ENCODE measurements around the gene MEIS2.

The MEIS2 gene

GRCh38 chr15:36932070-36932469, 168.3 kb downstream of the MEIS2 start:
- no peak overlapping the region for H3K4me3 ChIP-seq (ENCODE audit: low read depth, low read length)
- H3K36me3 ChIP-seq (ENCODE audit: insufficient read depth, low read length), result peaks cover 7% of the 10 kb centered on the region; the same call in 1 of the 2 replicates
- H3K79me2 ChIP-seq (ENCODE audit: control insufficient read depth, insufficient read depth, low read length, unreplicated experiment), result no peaks in the 10 kb centered on the region
- no peaks in the 10 kb centered on the region for H3K27me3 ChIP-seq (ENCODE audit: insufficient read depth, low read length)
- no peak overlapping the region for H2AFZ ChIP-seq (ENCODE audit: low read length, unreplicated experiment)
- no peak overlapping the region for H3K27ac ChIP-seq (ENCODE audit: low read depth, low read length)
- H3K4me1 ChIP-seq (ENCODE audit: control insufficient read depth, insufficient read depth, low read length, unreplicated experiment), result no peaks in the 10 kb centered on the region

GRCh38 chr15:36931434-36931833, 168.9 kb downstream of the MEIS2 start:
- Histone ChIP-seq H3K4me1 (ENCODE audit: control insufficient read depth, insufficient read depth, low read length, unreplicated experiment) (no peaks in the 10 kb centered on the region), H3K27me3 (ENCODE audit: insufficient read depth, low read length) (no peaks in the 10 kb centered on the region), H2AFZ (ENCODE audit: low read length, unreplicated experiment) (no peak overlapping the region), H3K36me3 (ENCODE audit: insufficient read depth, low read length) (peaks cover 7% of the 10 kb centered on the region; the same call in 1 of the 2 replicates), H3K79me2 (ENCODE audit: control insufficient read depth, insufficient read depth, low read length, unreplicated experiment) (no peaks in the 10 kb centered on the region), H3K27ac (ENCODE audit: low read depth, low read length) (no peak overlapping the region), H3K4me3 (ENCODE audit: low read depth, low read length) (no peak overlapping the region)

- Histone ChIP-seq H3K4me1 (ENCODE audit: control insufficient read depth, insufficient read depth, low read length, unreplicated experiment) (no peaks in the 10 kb centered on the region), H2AFZ (ENCODE audit: low read length, unreplicated experiment) (no peak overlapping the region), H3K4me3 (ENCODE audit: low read depth, low read length) (no peak overlapping the region), H3K79me2 (ENCODE audit: control insufficient read depth, insufficient read depth, low read length, unreplicated experiment) (no peaks in the 10 kb centered on the region), H3K27me3 (ENCODE audit: insufficient read depth, low read length) (no peaks in the 10 kb centered on the region), H3K36me3 (ENCODE audit: insufficient read depth, low read length) (peaks cover 7% of the 10 kb centered on the region; the same call in 1 of the 2 replicates), H3K27ac (ENCODE audit: low read depth, low read length) (no peak overlapping the region)
Measured at GRCh38 chr15:36926427-36926825, 173.9 kb downstream of the MEIS2 start.

- Histone ChIP-seq H3K27ac (ENCODE audit: low read depth, low read length) (no peak overlapping the region), H3K4me3 (ENCODE audit: low read depth, low read length) (no peak overlapping the region), H3K36me3 (ENCODE audit: insufficient read depth, low read length) (peaks cover 7% of the 10 kb centered on the region; the same call in 1 of the 2 replicates), H2AFZ (ENCODE audit: low read length, unreplicated experiment) (no peak overlapping the region), H3K4me1 (ENCODE audit: control insufficient read depth, insufficient read depth, low read length, unreplicated experiment) (no peaks in the 10 kb centered on the region), H3K79me2 (ENCODE audit: control insufficient read depth, insufficient read depth, low read length, unreplicated experiment) (no peaks in the 10 kb centered on the region), H3K27me3 (ENCODE audit: insufficient read depth, low read length) (no peaks in the 10 kb centered on the region)
Measured at GRCh38 chr15:36925653-36926426, 174.5 kb downstream of the MEIS2 start.

- no peaks in the 10 kb centered on the region for H3K79me2 ChIP-seq (ENCODE audit: control insufficient read depth, insufficient read depth, low read length, unreplicated experiment)
- H3K27me3 ChIP-seq (ENCODE audit: insufficient read depth, low read length), result no peaks in the 10 kb centered on the region
- no peak overlapping the region for H3K27ac ChIP-seq (ENCODE audit: low read depth, low read length)
- H3K36me3 ChIP-seq (ENCODE audit: insufficient read depth, low read length), result peaks cover 7% of the 10 kb centered on the region; the same call in 1 of the 2 replicates
- no peak overlapping the region for H3K4me3 ChIP-seq (ENCODE audit: low read depth, low read length)
- no peaks in the 10 kb centered on the region for H3K4me1 ChIP-seq (ENCODE audit: control insufficient read depth, insufficient read depth, low read length, unreplicated experiment)
- no peak overlapping the region for H2AFZ ChIP-seq (ENCODE audit: low read length, unreplicated experiment)
Measured at GRCh38 chr15:36925049-36925448, 175.3 kb downstream of the MEIS2 start.

GRCh38 chr15:36924034-36924433, 176.3 kb downstream of the MEIS2 start:
- no peaks in the 10 kb centered on the region for H3K79me2 ChIP-seq (ENCODE audit: control insufficient read depth, insufficient read depth, low read length, unreplicated experiment)
- 0 out of 2 replicates have a peak, but pooled peaks cover 2% of the 10 kb centered on the region for H3K36me3 ChIP-seq (ENCODE audit: insufficient read depth, low read length)
- no peak overlapping the region for H3K27ac ChIP-seq (ENCODE audit: low read depth, low read length)
- H3K27me3 ChIP-seq (ENCODE audit: insufficient read depth, low read length), result no peaks in the 10 kb centered on the region
- no peaks in the 10 kb centered on the region for H3K4me1 ChIP-seq (ENCODE audit: control insufficient read depth, insufficient read depth, low read length, unreplicated experiment)
- no peak overlapping the region for H2AFZ ChIP-seq (ENCODE audit: low read length, unreplicated experiment)
- no peak overlapping the region for H3K4me3 ChIP-seq (ENCODE audit: low read depth, low read length)

- Histone ChIP-seq H3K79me2 (ENCODE audit: control insufficient read depth, insufficient read depth, low read length, unreplicated experiment) (no peaks in the 10 kb centered on the region), H3K4me1 (ENCODE audit: control insufficient read depth, insufficient read depth, low read length, unreplicated experiment) (no peaks in the 10 kb centered on the region), H2AFZ (ENCODE audit: low read length, unreplicated experiment) (no peak overlapping the region), H3K27me3 (ENCODE audit: insufficient read depth, low read length) (no peaks in the 10 kb centered on the region), H3K36me3 (ENCODE audit: insufficient read depth, low read length) (no peaks in the 10 kb centered on the region), H3K4me3 (ENCODE audit: low read depth, low read length) (no peak overlapping the region), H3K27ac (ENCODE audit: low read depth, low read length) (no peak overlapping the region)
Measured at GRCh38 chr15:36921484-36922091, 178.8 kb downstream of the MEIS2 start.

- Histone ChIP-seq H3K79me2 (ENCODE audit: control insufficient read depth, insufficient read depth, low read length, unreplicated experiment) (no peaks in the 10 kb centered on the region), H3K27me3 (ENCODE audit: insufficient read depth, low read length) (no peaks in the 10 kb centered on the region), H3K36me3 (ENCODE audit: insufficient read depth, low read length) (no peaks in the 10 kb centered on the region), H3K27ac (ENCODE audit: low read depth, low read length) (no peak overlapping the region), H3K4me1 (ENCODE audit: control insufficient read depth, insufficient read depth, low read length, unreplicated experiment) (no peaks in the 10 kb centered on the region), H3K4me3 (ENCODE audit: low read depth, low read length) (no peak overlapping the region), H2AFZ (ENCODE audit: low read length, unreplicated experiment) (no peak overlapping the region)
Measured at GRCh38 chr15:36917411-36918267, 182.7 kb downstream of the MEIS2 start.

GRCh38 chr15:36914960-36915808, 185.2 kb downstream of the MEIS2 start:
- Histone ChIP-seq H3K79me2 (ENCODE audit: control insufficient read depth, insufficient read depth, low read length, unreplicated experiment) (no peaks in the 10 kb centered on the region), H3K4me1 (ENCODE audit: control insufficient read depth, insufficient read depth, low read length, unreplicated experiment) (peaks cover 11% of the 10 kb centered on the region)

GRCh38 chr15:36914466-36914865, 185.9 kb downstream of the MEIS2 start:
- Histone ChIP-seq H3K27ac (ENCODE audit: low read depth, low read length) (no peak overlapping the region), H3K27me3 (ENCODE audit: insufficient read depth, low read length) (no peaks in the 10 kb centered on the region), H3K79me2 (ENCODE audit: control insufficient read depth, insufficient read depth, low read length, unreplicated experiment) (no peaks in the 10 kb centered on the region), H2AFZ (ENCODE audit: low read length, unreplicated experiment) (no peak overlapping the region), H3K4me1 (ENCODE audit: control insufficient read depth, insufficient read depth, low read length, unreplicated experiment) (peaks cover 11% of the 10 kb centered on the region), H3K4me3 (ENCODE audit: low read depth, low read length) (no peak overlapping the region), H3K36me3 (ENCODE audit: insufficient read depth, low read length) (no peaks in the 10 kb centered on the region)

More at GRCh38 chr15:36914960-36915808, 185.2 kb downstream of the MEIS2 start:
- Histone ChIP-seq H2AFZ (ENCODE audit: low read length, unreplicated experiment) (no peak overlapping the region), H3K27ac (ENCODE audit: low read depth, low read length) (no peak overlapping the region), H3K4me3 (ENCODE audit: low read depth, low read length) (no peak overlapping the region), H3K27me3 (ENCODE audit: insufficient read depth, low read length) (no peaks in the 10 kb centered on the region), H3K36me3 (ENCODE audit: insufficient read depth, low read length) (no peaks in the 10 kb centered on the region)
